HG02938 (cell line): ENCODE data around the gene TECPR1.

ENCODE experiments used
- ATAC-seq: cut with Tn5 transposase; IDR thresholded peaks from one replicate; pipeline ENCODE4 v1.9.1; 2021; ENCODE audit warnings: mild to moderate bottlenecking, moderate library complexity; ENCODE audit not compliant: unreplicated experiment

The TECPR1 gene

DNA sequence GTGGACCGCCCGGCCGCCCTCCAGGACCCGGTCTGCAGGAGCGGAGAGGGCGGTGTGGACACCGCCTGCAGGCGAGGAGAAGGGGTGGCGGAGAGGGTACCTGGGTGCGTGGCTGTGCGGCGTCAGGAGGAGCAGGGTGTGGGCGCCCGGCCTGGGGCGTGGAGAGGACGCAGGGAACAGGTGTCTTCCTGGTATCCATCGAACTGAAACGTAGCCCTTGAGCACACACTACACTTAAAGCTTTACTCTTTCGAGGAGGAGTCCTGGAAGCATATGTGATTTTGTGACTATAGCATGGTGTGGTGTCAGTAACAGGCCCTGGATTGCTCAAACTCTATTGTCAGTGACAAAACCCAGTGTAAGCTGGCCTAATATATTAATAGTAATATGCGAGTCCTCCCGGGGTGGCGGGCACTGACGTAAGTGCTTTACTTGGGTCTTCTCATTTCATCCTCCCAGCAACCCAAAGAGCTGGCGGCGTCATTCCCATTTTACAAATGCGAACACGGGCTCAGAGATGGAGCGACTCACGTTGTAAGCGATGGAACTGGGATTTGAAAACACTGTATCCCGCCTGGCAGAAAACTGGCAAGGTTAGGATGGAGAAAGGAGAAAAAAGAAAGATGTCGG is 508 bp upstream of the TECPR1 start:
- peak; percentile 34 for ATAC-seq

DNA sequence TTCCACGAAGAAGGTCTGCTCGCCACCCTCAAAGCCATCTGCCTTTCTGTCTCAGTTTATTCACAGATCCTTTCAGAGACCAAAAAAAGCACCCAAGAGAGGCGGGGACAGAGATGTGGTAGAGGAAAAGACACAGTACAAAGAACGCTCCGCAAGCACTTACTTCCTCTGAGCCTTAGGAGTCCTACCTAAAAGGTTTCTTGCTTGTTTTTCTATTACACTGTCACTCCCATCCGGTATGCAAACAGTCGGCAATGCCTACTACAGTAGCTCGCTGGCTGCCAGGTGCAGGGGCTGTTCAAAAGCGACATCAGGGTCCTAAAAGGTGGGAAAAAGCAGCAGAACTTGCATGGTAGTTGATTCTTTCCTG is 816 bp downstream of the TECPR1 start:
- peak; percentile 33 for ATAC-seq

DNA sequence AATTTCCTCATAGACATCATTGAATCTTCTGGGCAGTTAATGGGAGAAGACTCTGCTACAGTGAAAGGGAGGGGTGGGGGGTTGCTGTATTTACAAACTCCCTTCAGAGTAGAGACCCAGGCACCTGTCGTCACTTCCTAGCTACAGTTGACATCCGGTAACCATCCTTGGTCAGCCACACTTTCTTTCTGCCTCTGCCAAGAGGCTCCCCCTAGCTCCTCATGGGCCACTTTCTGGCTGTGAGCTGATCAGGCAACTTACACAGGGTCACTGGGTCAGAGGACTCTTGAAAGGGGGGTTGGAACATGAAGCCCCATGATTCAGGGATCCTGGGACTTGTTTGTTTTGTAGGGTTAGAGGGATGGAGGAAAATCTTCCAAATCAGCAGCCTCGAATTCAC is 1.2 kb downstream of the TECPR1 start:
- no peak for ATAC-seq

DNA sequence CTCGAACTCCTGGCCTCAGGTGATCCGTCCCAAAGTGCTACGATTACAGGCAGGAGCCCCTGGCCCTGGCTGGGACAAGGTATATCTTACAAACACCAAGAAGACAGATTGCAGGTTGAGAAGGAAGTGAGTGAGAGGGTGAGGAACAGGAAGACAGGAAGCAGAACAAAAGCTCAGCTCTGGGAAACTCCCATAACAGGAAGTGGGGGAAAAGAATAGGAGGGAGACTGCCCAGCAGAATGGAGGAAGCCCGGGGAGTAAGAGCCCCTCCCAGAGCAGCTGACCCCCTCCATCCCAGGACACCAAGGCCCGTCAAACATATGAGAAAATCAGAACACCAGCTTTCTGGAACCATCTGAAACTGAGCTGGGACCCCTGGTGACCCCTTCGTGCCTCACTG is 2.9 kb downstream of the TECPR1 start:
- ATAC-seq = no peak

DNA sequence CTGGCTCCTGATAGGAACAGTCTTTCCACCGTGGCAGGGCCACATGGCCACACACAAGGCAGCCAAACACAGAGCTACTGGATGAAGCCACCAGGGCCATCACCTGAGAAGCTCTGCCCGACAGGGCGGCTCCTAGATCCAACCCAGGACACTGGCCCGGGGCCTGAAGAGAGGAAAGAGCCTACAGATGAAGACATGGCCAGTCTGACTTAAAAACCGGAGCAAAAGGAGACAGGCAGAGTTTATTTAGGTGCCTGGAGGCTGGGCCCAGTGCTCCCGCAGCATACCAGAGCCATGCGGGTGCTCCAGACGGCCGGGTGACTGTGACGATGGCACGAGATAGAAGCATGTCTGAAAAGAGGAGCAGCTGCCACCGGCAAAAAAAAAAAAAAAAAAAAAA is 3.9 kb downstream of the TECPR1 start:
- ATAC-seq = no peak

DNA sequence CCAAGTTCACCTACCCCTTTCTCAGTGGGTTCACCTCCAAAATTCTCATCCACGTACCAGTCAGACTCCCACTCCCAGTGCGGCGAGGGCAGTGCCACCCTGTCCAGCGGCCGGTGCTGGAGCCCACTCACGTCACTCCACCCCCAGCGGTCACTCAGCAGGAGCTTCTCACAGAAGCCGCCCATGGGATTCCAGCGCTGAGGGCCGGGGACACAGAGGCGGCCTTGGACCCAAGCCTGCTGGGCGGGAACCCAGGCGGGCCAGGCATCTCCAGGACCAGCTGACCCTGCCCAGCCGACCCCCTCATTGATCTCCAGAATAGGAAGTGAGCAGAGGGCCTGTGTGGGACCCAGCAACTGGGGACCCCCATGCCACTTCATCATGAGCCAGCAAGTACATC is 7.2 kb downstream of the TECPR1 start:
- ATAC-seq = no peak

DNA sequence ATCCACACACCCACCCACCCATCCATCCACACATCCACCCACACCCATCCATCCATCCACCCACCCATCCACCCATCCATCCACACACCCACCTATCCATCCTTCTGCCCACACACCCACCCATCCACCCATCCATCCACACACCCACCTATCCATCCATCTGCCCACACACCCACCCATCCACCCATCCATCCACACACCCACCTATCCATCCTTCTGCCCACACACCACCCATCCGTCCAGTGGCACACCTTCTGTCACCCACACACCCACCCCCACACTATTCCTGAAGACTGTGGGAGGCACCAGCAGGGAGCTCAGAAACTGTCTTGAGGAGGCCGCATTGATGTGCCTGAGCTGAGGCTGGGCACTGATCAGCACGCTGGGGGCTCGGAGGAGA is 9.1 kb downstream of the TECPR1 start:
- no peak for ATAC-seq

DNA sequence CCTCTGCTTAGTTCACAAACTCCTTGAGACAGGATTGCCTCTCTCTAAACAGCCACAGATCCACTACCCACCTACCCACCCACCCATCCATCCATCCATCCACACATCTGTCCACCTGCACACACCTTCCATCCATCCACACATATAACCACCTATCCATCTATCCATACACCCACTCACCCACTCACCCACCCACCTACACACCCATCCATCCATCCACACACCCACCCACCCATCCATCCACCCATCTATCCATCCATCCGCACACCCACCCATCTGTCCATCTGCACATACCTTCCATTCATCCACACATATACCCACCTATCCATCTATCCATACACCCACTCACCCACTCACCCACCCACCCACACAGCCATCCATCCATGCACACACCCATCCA is 9.7 kb downstream of the TECPR1 start:
- ATAC-seq = no peak

DNA sequence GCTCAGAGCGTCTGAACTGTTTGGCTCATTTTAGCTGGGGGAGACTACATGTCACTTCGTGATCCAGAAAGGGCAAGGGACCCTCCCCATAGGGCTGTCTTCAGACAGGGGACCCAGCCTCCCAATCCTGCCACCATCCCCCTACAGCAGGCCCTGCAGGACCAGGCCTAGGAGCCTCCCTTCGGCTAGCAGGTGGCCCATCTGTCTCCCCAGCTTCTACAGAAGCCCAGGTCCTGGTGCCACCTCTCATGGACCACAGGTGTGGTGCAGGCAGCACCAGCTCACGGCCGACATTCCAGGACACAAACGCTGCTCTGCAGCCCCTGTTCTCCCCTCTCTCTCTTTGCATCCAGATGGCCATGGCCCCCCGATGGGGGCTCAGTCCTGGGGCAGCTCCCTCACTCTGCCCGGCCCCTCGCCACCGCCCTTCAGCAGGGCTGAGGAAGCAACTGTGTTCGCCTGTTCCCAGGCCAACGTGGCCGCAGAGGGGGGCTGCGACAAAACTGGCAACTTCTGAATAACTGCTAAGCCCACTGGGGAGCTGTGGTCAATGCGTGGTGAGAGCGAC is 10.3 kb downstream of the TECPR1 start:
- no peak for ATAC-seq

DNA sequence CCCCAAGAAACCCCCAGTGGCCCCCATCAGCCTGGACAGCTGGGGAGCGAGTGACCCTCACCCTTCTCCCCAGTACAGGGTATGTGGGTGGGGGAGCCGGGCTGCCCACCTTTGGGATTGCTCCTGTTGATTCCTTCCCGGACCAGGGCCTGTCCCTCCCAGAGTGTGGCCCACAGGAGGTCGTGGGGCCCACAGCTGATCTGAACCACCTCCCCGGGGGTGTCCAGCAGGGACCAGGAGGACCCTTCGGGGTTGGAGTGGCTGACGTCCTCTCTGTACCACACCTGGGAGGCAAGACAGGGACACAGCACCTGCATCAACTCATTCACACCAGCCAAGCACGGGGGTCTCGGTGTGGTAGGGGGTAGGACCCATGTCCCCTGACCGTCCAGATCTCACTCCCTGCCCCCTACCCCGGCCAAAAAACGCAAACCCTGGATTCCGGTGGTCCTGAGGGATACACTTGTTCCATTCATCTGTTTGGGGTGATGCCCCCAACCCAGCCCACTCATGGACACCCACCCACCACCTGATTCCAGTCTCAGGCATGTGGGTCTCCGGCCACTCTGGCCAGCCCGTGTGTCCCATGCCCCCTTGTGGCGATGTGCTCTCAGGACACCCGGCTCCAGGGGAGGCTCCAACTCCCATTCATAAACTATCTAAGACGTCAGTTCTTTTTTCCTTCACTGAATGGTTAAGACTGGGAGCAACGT is 10.9 kb downstream of the TECPR1 start:
- no peak for ATAC-seq

DNA sequence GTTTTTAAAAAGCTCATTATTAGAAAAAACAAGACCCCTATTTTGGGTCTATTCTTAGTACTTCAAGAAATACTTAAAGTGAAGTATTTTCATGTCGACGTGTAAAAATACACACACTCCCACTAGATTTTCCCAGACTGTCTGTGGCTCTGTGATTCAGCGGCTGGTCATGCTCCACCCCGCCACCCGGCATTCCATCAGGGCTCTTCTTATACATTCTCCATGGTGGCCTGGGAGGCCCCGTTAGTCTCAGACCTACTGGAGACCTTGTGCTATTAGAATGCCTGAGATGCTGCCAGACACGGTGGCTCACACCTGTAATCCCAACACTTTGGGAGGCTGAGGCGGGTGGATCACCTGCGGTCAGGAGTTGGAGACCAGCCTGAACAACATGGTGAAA is 13.1 kb downstream of the TECPR1 start:
- no peak for ATAC-seq

DNA sequence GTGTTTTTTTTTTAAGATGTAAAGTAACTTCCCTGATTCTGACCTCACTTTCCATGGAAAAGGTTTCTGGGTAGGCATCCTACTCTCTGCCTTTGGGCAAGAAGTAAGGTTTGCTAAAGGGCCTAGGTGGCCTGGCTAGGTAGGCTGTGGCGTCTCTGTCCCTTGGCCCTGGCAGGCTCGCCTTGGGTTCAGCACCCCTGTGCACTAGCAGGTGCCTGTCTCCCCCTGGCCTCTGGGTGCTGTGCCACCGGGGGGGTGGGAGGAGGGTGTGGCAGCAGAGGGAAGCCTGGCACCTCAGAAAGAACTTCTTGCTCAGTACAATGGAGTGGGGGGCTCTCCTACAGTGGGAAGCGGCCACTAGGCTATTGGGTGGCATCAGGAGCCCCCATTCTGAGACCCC is 14.0 kb downstream of the TECPR1 start:
- ATAC-seq = no peak

DNA sequence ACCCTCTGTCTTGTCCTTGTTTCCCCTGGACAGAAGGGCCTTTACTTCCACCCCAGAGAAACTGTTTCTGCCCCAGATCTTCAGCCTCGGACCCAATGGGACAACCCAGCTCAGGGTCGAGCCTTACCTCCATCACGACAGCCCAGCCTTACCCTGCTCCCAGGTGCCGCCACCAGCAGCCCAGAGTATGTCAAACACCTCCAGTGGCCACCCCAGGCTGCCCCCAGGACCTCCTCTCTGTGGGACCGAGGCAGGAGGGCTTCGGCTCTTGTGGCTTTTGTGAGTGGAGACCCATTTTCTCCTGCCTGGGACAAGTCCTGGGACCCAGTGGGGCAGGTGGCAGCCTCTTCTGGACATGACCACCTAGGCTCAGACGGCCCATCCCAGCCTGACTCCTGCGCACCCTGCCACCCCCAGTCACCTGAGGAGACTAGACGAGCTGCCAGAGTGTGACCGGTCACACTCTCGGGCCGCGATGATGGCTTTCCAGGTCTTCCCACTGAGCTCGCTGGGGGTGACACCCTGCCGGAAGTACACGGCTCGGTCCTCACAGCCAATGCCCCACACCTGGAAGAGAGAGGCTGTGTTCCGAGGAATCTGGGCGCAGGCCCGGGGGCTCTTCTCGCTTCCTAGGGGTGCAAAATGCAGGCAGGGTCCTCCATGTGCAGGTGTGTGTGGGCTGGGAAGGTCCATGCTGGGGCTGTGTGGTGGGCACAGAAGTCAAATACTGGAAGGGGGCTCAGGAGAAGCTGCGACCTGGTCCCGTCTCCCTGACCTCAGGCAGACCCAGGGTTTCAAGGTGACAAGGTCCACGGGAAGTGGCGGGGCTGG is 15.5 kb downstream of the TECPR1 start:
- no peak for ATAC-seq

DNA sequence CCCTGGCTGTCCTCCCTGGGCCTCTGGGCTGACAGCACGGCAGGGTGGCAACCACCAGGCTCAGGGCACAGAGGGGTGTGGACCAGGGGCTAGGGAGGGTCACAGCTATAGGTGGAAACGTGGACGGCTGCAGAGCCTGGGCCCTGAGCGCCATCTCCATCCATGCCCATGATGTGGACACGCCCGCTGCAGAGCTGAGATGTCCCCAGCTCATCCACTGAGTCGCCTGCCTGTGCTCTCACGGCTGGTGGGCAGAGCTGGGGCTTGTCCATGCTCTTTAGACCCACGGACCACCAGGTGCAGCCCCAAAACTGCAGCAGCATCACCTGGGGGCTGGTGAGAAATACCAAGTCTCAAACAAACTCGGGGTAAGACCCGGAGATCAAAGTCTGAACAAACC is 16.1 kb downstream of the TECPR1 start:
- ATAC-seq = no peak

DNA sequence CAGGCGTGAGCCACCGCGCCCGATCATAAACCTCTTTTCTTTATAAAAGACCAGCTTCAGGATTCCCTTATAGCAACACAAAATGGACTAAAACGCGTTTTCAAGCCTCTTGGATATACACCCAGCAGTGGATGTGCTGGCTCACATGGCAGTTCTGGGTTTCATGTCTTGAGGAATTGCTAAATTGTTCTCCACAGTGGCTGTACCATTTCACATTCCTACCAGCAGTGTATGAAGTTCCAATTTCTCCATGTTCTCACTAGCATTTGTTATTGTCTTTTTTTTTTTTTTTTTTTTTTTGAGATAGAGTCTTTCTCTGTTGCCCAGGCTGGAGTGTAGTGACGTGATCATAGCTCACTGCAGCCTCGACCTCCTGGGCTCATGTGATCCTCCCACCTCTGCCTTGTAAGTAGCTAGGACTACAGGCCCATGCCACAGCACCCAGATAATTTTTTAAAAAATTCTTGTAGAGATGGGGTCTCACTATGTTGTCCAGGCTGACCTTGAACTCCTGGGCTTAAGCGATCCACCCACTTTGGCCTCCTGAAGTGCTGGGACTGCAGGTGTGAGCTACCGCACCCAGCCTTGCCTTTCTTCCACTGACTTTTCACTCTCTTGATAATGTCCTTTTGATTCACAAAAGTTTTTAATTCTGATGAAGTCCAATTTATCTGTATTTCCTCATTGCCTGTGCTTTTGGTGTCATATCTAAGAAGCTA is 17.4 kb downstream of the TECPR1 start:
- ATAC-seq = no peak

DNA sequence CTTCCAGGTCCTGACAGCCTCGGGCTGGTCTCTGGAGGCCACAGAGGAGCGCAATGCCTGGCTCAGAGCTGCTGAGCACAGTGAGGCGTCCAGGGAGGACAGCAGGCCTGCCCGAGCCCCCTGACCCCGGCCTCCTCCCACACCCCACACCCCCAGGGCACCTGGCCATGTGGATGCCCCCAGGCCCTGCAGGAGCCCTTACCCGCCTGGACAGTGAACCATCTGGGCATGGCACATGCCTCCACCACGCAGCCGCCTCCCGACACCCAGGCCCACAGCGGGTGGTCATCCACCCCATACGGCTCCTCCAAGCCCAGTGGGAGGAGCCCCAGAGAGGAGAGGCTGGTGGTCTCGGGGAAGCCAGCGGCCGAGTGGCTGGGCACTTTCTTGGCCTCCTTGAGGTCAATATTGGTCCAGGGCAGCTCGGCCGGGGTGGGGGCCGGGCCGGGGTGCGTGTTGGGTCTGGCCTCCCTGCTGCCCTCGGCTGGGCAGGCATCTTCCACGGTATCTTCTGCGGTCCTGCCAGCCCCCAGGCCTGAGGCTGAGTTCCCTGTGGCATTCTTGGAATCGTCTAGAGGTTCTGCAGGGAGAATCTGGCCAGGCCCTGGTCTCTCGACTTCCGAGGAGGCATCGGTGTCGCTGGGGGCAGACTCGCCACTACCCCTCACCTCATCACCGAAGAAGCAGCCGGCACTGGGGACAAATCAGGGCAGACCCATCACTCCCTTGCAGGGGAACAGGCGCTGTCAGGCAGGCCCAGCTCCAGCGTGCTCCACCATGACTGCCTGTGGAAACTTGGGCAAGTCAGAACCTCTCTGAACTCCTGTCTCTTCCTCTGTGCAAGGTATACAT is 18.6 kb downstream of the TECPR1 start:
- ATAC-seq = no peak

DNA sequence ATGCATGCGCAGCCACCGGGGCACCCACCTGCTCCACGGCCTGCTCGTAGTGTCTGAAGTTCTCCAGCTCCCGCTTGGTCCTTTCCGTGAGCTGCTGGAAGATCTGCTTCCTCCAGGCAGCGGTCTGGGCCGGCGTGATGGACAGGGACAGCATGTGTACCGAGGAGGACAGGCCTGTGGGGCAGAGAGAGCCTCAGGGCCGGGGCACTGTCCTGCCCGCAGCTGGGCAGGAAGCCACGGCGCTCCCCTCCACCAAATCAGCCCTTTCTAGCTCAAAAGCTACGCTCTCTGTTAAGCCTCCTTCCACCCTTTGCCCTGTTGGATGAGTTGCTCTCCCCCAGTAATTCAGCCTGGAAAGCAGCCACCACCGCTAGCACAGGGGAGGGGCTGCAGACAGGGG is 19.2 kb downstream of the TECPR1 start:
- ATAC-seq = no peak

DNA sequence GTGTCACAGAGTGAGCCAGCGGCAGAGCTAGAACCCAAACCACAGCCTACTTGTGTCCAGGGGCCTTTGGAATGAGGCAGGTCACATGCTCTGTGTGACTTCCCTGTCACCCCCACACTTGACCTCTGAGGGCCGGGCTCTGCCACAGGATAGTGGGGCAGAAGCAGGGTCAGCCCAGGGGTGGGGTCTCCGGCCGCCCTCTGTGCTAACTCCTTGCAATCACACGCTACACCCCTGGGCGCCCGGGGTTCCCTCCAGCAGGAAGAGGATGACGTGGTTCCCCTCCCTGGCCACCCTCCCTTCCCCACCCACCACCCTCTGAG is 19.8 kb downstream of the TECPR1 start:
- ATAC-seq = no peak

DNA sequence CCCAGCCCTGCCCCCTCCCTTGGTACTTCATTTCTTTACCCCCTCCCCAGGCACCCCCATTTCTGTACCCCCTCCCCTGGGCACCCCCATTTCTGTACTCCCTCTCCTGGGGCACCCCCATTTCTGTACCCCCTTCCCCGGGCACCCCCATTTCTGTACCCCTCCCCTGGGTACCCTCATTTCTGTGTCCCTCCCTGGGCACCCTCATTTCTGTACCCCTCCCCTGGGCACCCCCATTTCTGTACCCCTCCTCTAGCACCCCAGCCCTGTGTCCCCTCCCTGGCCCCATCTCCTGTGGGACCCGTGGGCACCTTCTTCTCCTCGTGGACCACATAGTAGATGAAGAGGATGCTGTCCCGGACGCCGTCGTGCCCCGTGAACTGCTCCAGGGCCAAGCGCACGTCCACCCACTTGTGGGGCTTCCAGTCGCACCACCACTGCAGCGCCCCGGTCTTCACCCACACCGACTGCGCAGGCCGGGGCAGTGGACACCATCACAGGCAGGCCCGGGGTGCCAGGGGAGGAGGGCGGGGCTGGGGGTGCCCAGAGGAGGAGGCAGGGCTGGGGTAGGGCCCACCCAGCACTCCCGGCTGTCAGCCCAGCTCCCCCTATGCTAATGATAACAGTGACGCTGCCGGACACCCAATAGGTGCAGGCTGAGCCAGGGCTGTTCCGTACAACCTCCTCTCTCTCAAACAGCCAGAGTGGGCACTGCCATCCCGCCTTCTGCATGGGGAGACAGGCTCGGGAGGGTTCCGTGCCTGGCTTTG is 20.4 kb downstream of the TECPR1 start:
- ATAC-seq = no peak
